ENCODE data around the gene KIAA1328. TPM values are rescaled to one million over a fixed set of nuclear protein-coding genes. Genes with fewer than 3 reads are reported as not detected.

The KIAA1328 gene
- total RNA-seq, 1 experiment from 2014 or later, result 4.9 TPM

- H3K36me3 Mint-ChIP-seq (ENCODE audit: insufficient read depth, unreplicated experiment), result no peaks in the 10 kb centered on the region
- intact Hi-C loops (cut with micrococcal nuclease; ENCODE audit: unreplicated experiment), result no loop called here
- H3K4me3 Mint-ChIP-seq (ENCODE audit: unreplicated experiment), result peak overlapping the region; percentile 94
- no peaks in the 10 kb centered on the region for H3K4me1 ChIP-seq
- H3K9me3 ChIP-seq, result no peaks in the 10 kb centered on the region
- peaks cover 8% of the 10 kb centered on the region for H3K4me1 Mint-ChIP-seq (ENCODE audit: low read depth, unreplicated experiment)
- no peak for DNase-seq
- no peaks in the 10 kb centered on the region for H3K36me3 ChIP-seq (ENCODE audit: control insufficient read depth, insufficient read depth, low read length)
- H3K9me3 Mint-ChIP-seq (ENCODE audit: unreplicated experiment), result no peaks in the 10 kb centered on the region
- peak overlapping the region; percentile 84 for H3K4me3 ChIP-seq (ENCODE audit: low read depth, low read length)
- no peaks in the 10 kb centered on the region for H3K27me3 Mint-ChIP-seq (ENCODE audit: insufficient read depth, unreplicated experiment)
- BruUV-seq (replicated peaks), result no TSS peak
- CTCF ChIA-PET, result no interaction called here
- POLR2A ChIA-PET, result no interaction called here
- no peaks in the 10 kb centered on the region for H3K27me3 ChIP-seq (replicated peaks; ENCODE audit: control insufficient read depth, insufficient read depth, low read length)
- TF ChIP-seq, protein P1, sequence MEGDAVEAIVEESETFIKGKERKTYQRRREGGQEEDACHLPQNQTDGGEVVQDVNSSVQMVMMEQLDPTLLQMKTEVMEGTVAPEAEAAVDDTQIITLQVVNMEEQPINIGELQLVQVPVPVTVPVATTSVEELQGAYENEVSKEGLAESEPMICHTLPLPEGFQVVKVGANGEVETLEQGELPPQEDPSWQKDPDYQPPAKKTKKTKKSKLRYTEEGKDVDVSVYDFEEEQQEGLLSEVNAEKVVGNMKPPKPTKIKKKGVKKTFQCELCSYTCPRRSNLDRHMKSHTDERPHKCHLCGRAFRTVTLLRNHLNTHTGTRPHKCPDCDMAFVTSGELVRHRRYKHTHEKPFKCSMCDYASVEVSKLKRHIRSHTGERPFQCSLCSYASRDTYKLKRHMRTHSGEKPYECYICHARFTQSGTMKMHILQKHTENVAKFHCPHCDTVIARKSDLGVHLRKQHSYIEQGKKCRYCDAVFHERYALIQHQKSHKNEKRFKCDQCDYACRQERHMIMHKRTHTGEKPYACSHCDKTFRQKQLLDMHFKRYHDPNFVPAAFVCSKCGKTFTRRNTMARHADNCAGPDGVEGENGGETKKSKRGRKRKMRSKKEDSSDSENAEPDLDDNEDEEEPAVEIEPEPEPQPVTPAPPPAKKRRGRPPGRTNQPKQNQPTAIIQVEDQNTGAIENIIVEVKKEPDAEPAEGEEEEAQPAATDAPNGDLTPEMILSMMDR (IDR thresholded peaks at IDR 0.05; ENCODE audit: insufficient read depth in 1 of 2, low read depth in 1 of 2, low read length in 1 of 2, severe bottlenecking in 1 of 2, unreplicated experiment in 1 of 2), result no peak
- H3K27ac Mint-ChIP-seq (ENCODE audit: unreplicated experiment), result peak overlapping the region; percentile 57
Observed at GRCh38 chr18:36830158-36830495, 1.2 kb downstream of the KIAA1328 start.

DNA sequence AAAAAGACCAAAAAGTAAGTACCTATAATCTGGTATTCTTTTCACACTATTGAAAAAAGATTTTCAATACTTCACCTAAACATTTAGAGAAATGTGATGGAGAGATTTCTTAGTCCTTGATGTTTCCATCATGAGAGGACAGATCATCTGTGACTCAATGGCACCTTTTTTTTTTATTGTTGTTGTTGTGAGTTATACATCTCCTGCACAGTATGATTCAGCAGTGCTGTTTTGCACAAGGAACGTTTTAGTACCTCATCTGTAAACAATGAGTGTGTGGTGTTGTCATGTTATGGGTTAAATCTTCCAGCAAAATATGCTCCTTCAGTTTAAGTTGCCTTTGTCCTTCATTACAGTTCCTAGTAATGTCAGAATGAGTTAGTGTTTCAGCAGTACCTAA lies 2.2 kb downstream of the KIAA1328 start:
- TF ChIP-seq, protein P1 (IDR thresholded peaks at IDR 0.05; ENCODE audit: insufficient read depth in 1 of 2, low read depth in 1 of 2, low read length in 1 of 2, severe bottlenecking in 1 of 2, unreplicated experiment in 1 of 2), result no peak
- Histone ChIP-seq H3K36me3 (ENCODE audit: control insufficient read depth, insufficient read depth, low read length) (no peaks in the 10 kb centered on the region), H3K27me3 (replicated peaks; ENCODE audit: control insufficient read depth, insufficient read depth, low read length) (no peaks in the 10 kb centered on the region), H3K4me3 (ENCODE audit: low read depth, low read length) (no peak overlapping the region), H3K9me3 (no peaks in the 10 kb centered on the region), H3K4me1 (no peaks in the 10 kb centered on the region)
- Mint-ChIP-seq H3K4me1 (ENCODE audit: low read depth, unreplicated experiment) (peaks cover 8% of the 10 kb centered on the region), H3K27me3 (ENCODE audit: insufficient read depth, unreplicated experiment) (no peaks in the 10 kb centered on the region), H3K36me3 (ENCODE audit: insufficient read depth, unreplicated experiment) (no peaks in the 10 kb centered on the region), H3K9me3 (ENCODE audit: unreplicated experiment) (no peaks in the 10 kb centered on the region), H3K27ac (ENCODE audit: unreplicated experiment) (no peak overlapping the region), H3K4me3 (ENCODE audit: unreplicated experiment) (no peak overlapping the region)
- POLR2A ChIA-PET, result no interaction called here
- CTCF ChIA-PET, result no interaction called here
- intact Hi-C loops (cut with micrococcal nuclease; ENCODE audit: unreplicated experiment), result no loop called here
- no peak for DNase-seq
- no TSS peak for BruUV-seq (replicated peaks)

- Histone ChIP-seq H3K36me3 (ENCODE audit: control insufficient read depth, insufficient read depth, low read length) (no peaks in the 10 kb centered on the region), H3K4me3 (ENCODE audit: low read depth, low read length) (no peak overlapping the region), H3K4me1 (no peaks in the 10 kb centered on the region), H3K9me3 (no peaks in the 10 kb centered on the region), H3K27me3 (replicated peaks; ENCODE audit: control insufficient read depth, insufficient read depth, low read length) (no peaks in the 10 kb centered on the region)
- ChIA-PET CTCF (no interaction called here), POLR2A (no interaction called here)
- no peak overlapping the region for H3K27ac Mint-ChIP-seq (ENCODE audit: unreplicated experiment)
- H3K4me3 Mint-ChIP-seq (ENCODE audit: unreplicated experiment), result no peak overlapping the region
- BruUV-seq (replicated peaks), result no TSS peak
- intact Hi-C loops (cut with micrococcal nuclease; ENCODE audit: unreplicated experiment), result no loop called here
- H3K36me3 Mint-ChIP-seq (ENCODE audit: insufficient read depth, unreplicated experiment), result no peaks in the 10 kb centered on the region
- no peaks in the 10 kb centered on the region for H3K9me3 Mint-ChIP-seq (ENCODE audit: unreplicated experiment)
- TF ChIP-seq, protein P1 (IDR thresholded peaks at IDR 0.05; ENCODE audit: insufficient read depth in 1 of 2, low read depth in 1 of 2, low read length in 1 of 2, severe bottlenecking in 1 of 2, unreplicated experiment in 1 of 2), result no peak
- H3K27me3 Mint-ChIP-seq (ENCODE audit: insufficient read depth, unreplicated experiment), result no peaks in the 10 kb centered on the region
- H3K4me1 Mint-ChIP-seq (ENCODE audit: low read depth, unreplicated experiment), result no peaks in the 10 kb centered on the region
- no peak for DNase-seq
Observed at GRCh38 chr18:36833120-36833519, 4.2 kb downstream of the KIAA1328 start.

Data from Caco-2 (cell line).